ENCODE data around the gene TM9SF3.

Gene TM9SF3

GRCh38 chr10:96570983-96571964 lies 15.5 kb downstream of the TM9SF3 start:
- peaks cover 0 to 6% (median 1%) of the 10 kb centered on the region in 5 donors for H3K36me3 ChIP-seq (ENCODE audit: control insufficient read depth in 5 of 5, insufficient read depth in 5 of 5, low read length in 5 of 5)
- no peak overlapping the region for H3K27ac ChIP-seq (ENCODE audit: low read depth, low read length)
- H3K9ac ChIP-seq (ENCODE audit: low read length in 5 of 5), result no peak overlapping the region

DNA sequence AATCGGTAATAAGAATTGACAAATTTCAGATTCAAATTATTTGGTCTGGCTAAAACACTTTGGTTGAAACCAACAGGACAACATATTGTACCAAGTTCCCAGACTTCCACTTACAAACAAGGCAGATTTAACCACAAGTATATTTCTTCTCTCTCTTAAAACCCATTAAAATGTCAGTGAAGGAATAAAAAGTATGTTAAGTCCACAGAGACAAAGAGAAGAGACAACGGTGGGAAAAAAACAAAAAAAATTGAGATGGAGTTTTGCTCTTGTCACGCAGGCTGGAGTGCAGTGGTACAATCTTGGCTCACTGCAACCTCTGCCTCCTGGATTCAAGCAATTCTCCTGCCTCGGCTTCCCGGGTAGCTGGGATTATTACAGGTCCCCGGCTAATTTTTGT lies 16.3 kb downstream of the TM9SF3 start:
- peaks cover 0 to 5% (median 0%) of the 10 kb centered on the region in 5 donors for H3K4me1 ChIP-seq (ENCODE audit: control insufficient read depth in 5 of 5, insufficient read depth in 5 of 5, low read length in 5 of 5)
- H3K9me3 ChIP-seq (ENCODE audit: control insufficient read depth in 5 of 5, low read length in 5 of 5), result no peaks in the 10 kb centered on the region
- H3K9ac ChIP-seq (ENCODE audit: low read length in 5 of 5), result no peak overlapping the region
- no peak overlapping the region for H3K27ac ChIP-seq (ENCODE audit: low read depth, low read length)
- no peak overlapping the region for H3K4me3 ChIP-seq (ENCODE audit: low read depth in 1 of 5, low read length in 5 of 5)
- H3K36me3 ChIP-seq (ENCODE audit: control insufficient read depth in 5 of 5, insufficient read depth in 5 of 5, low read length in 5 of 5), result peaks cover 0 to 6% (median 0%) of the 10 kb centered on the region in 5 donors
- H3K27me3 ChIP-seq (ENCODE audit: control insufficient read depth in 5 of 5, insufficient read depth in 4 of 5, low read length in 5 of 5), result no peaks in the 10 kb centered on the region

More at GRCh38 chr10:96570983-96571964, 15.5 kb downstream of the TM9SF3 start:
- H3K4me3 ChIP-seq (ENCODE audit: low read depth in 1 of 5, low read length in 5 of 5), result no peak overlapping the region
- no peaks in the 10 kb centered on the region for H3K9me3 ChIP-seq (ENCODE audit: control insufficient read depth in 5 of 5, low read length in 5 of 5)
- peaks cover 0 to 5% (median 0%) of the 10 kb centered on the region in 5 donors for H3K4me1 ChIP-seq (ENCODE audit: control insufficient read depth in 5 of 5, insufficient read depth in 5 of 5, low read length in 5 of 5)
- no peaks in the 10 kb centered on the region for H3K27me3 ChIP-seq (ENCODE audit: control insufficient read depth in 5 of 5, insufficient read depth in 4 of 5, low read length in 5 of 5)

- no peaks in the 10 kb centered on the region for H3K27me3 ChIP-seq (ENCODE audit: control insufficient read depth in 5 of 5, insufficient read depth in 4 of 5, low read length in 5 of 5)
- no peaks in the 10 kb centered on the region for H3K9me3 ChIP-seq (ENCODE audit: control insufficient read depth in 5 of 5, low read length in 5 of 5)
- H3K4me3 ChIP-seq (ENCODE audit: low read depth in 1 of 5, low read length in 5 of 5), result no peak overlapping the region
- H3K27ac ChIP-seq (ENCODE audit: low read depth, low read length), result no peak overlapping the region
- H3K4me1 ChIP-seq (ENCODE audit: control insufficient read depth in 5 of 5, insufficient read depth in 5 of 5, low read length in 5 of 5), result peaks cover 0 to 5% (median 0%) of the 10 kb centered on the region in 5 donors
- H3K9ac ChIP-seq (ENCODE audit: low read length in 5 of 5), result no peak overlapping the region
- peaks cover 0 to 10% (median 5%) of the 10 kb centered on the region in 5 donors for H3K36me3 ChIP-seq (ENCODE audit: control insufficient read depth in 5 of 5, insufficient read depth in 5 of 5, low read length in 5 of 5)
Observed at GRCh38 chr10:96568402-96568801, 18.4 kb downstream of the TM9SF3 start.

GRCh38 chr10:96565774-96566173 lies 21.0 kb downstream of the TM9SF3 start:
- Histone ChIP-seq H3K36me3 (ENCODE audit: control insufficient read depth in 5 of 5, insufficient read depth in 5 of 5, low read length in 5 of 5) (peaks cover 6 to 24% (median 16%) of the 10 kb centered on the region in 5 donors), H3K4me1 (ENCODE audit: control insufficient read depth in 5 of 5, insufficient read depth in 5 of 5, low read length in 5 of 5) (no peaks in the 10 kb centered on the region), H3K4me3 (ENCODE audit: low read depth in 1 of 5, low read length in 5 of 5) (no peak overlapping the region), H3K27ac (ENCODE audit: low read depth, low read length) (no peak overlapping the region), H3K9me3 (ENCODE audit: control insufficient read depth in 5 of 5, low read length in 5 of 5) (peaks cover 0 to 5% (median 0%) of the 10 kb centered on the region in 5 donors), H3K9ac (ENCODE audit: low read length in 5 of 5) (no peak overlapping the region), H3K27me3 (ENCODE audit: control insufficient read depth in 5 of 5, insufficient read depth in 4 of 5, low read length in 5 of 5) (no peaks in the 10 kb centered on the region)

GRCh38 chr10:96560966-96561887 lies 25.6 kb downstream of the TM9SF3 start:
- Histone ChIP-seq H3K4me1 (ENCODE audit: control insufficient read depth in 5 of 5, insufficient read depth in 5 of 5, low read length in 5 of 5) (no peaks in the 10 kb centered on the region), H3K9me3 (ENCODE audit: control insufficient read depth in 5 of 5, low read length in 5 of 5) (peaks cover 0 to 5% (median 0%) of the 10 kb centered on the region in 5 donors), H3K9ac (ENCODE audit: low read length in 5 of 5) (no peak overlapping the region), H3K4me3 (ENCODE audit: low read depth in 1 of 5, low read length in 5 of 5) (no peak overlapping the region), H3K27me3 (ENCODE audit: control insufficient read depth in 5 of 5, insufficient read depth in 4 of 5, low read length in 5 of 5) (no peaks in the 10 kb centered on the region), H3K36me3 (ENCODE audit: control insufficient read depth in 5 of 5, insufficient read depth in 5 of 5, low read length in 5 of 5) (peaks cover 19 to 50% (median 29%) of the 10 kb centered on the region in 5 donors), H3K27ac (ENCODE audit: low read depth, low read length) (no peak overlapping the region)

- H3K36me3 ChIP-seq (ENCODE audit: control insufficient read depth in 5 of 5, insufficient read depth in 5 of 5, low read length in 5 of 5), result peaks cover 19 to 50% (median 29%) of the 10 kb centered on the region in 5 donors
- H3K9me3 ChIP-seq (ENCODE audit: control insufficient read depth in 5 of 5, low read length in 5 of 5), result peaks cover 0 to 5% (median 0%) of the 10 kb centered on the region in 5 donors
- H3K4me3 ChIP-seq (ENCODE audit: low read depth in 1 of 5, low read length in 5 of 5), result no peak overlapping the region
- no peak overlapping the region for H3K9ac ChIP-seq (ENCODE audit: low read length in 5 of 5)
- H3K4me1 ChIP-seq (ENCODE audit: control insufficient read depth in 5 of 5, insufficient read depth in 5 of 5, low read length in 5 of 5), result no peaks in the 10 kb centered on the region
- no peak overlapping the region for H3K27ac ChIP-seq (ENCODE audit: low read depth, low read length)
- no peaks in the 10 kb centered on the region for H3K27me3 ChIP-seq (ENCODE audit: control insufficient read depth in 5 of 5, insufficient read depth in 4 of 5, low read length in 5 of 5)
Observed at GRCh38 chr10:96560489-96560888, 26.3 kb downstream of the TM9SF3 start.

GRCh38 chr10:96556003-96556402 lies 30.8 kb downstream of the TM9SF3 start:
- Histone ChIP-seq H3K4me1 (ENCODE audit: control insufficient read depth in 5 of 5, insufficient read depth in 5 of 5, low read length in 5 of 5) (no peaks in the 10 kb centered on the region), H3K9me3 (ENCODE audit: control insufficient read depth in 5 of 5, low read length in 5 of 5) (no peaks in the 10 kb centered on the region), H3K36me3 (ENCODE audit: control insufficient read depth in 5 of 5, insufficient read depth in 5 of 5, low read length in 5 of 5) (peaks cover 28 to 48% (median 34%) of the 10 kb centered on the region in 5 donors), H3K27ac (ENCODE audit: low read depth, low read length) (no peak overlapping the region), H3K9ac (ENCODE audit: low read length in 5 of 5) (no peak overlapping the region), H3K27me3 (ENCODE audit: control insufficient read depth in 5 of 5, insufficient read depth in 4 of 5, low read length in 5 of 5) (no peaks in the 10 kb centered on the region), H3K4me3 (ENCODE audit: low read depth in 1 of 5, low read length in 5 of 5) (no peak overlapping the region)

GRCh38 chr10:96555330-96555729 lies 31.5 kb downstream of the TM9SF3 start:
- no peak overlapping the region for H3K4me3 ChIP-seq (ENCODE audit: low read depth in 1 of 5, low read length in 5 of 5)
- no peak overlapping the region for H3K9ac ChIP-seq (ENCODE audit: low read length in 5 of 5)
- H3K9me3 ChIP-seq (ENCODE audit: control insufficient read depth in 5 of 5, low read length in 5 of 5), result no peaks in the 10 kb centered on the region
- no peaks in the 10 kb centered on the region for H3K27me3 ChIP-seq (ENCODE audit: control insufficient read depth in 5 of 5, insufficient read depth in 4 of 5, low read length in 5 of 5)
- no peak overlapping the region for H3K27ac ChIP-seq (ENCODE audit: low read depth, low read length)
- H3K4me1 ChIP-seq (ENCODE audit: control insufficient read depth in 5 of 5, insufficient read depth in 5 of 5, low read length in 5 of 5), result no peaks in the 10 kb centered on the region
- H3K36me3 ChIP-seq (ENCODE audit: control insufficient read depth in 5 of 5, insufficient read depth in 5 of 5, low read length in 5 of 5), result peaks cover 29 to 53% (median 40%) of the 10 kb centered on the region in 5 donors

GRCh38 chr10:96548589-96548988 lies 38.2 kb downstream of the TM9SF3 start:
- no peak overlapping the region for H3K27ac ChIP-seq (ENCODE audit: low read depth, low read length)
- no peak overlapping the region for H3K9ac ChIP-seq (ENCODE audit: low read length in 5 of 5)
- peaks cover 36 to 68% (median 59%) of the 10 kb centered on the region in 5 donors for H3K36me3 ChIP-seq (ENCODE audit: control insufficient read depth in 5 of 5, insufficient read depth in 5 of 5, low read length in 5 of 5)
- no peak overlapping the region for H3K4me3 ChIP-seq (ENCODE audit: low read depth in 1 of 5, low read length in 5 of 5)
- no peaks in the 10 kb centered on the region for H3K9me3 ChIP-seq (ENCODE audit: control insufficient read depth in 5 of 5, low read length in 5 of 5)
- no peaks in the 10 kb centered on the region for H3K27me3 ChIP-seq (ENCODE audit: control insufficient read depth in 5 of 5, insufficient read depth in 4 of 5, low read length in 5 of 5)
- H3K4me1 ChIP-seq (ENCODE audit: control insufficient read depth in 5 of 5, insufficient read depth in 5 of 5, low read length in 5 of 5), result no peaks in the 10 kb centered on the region

Data from subcutaneous abdominal adipose tissue (tissue), 5 donors.